Glutamatergic neuron (in vitro differentiated cells): Measurements from ENCODE around the gene ENTREP3. TPM values are rescaled to one million over a fixed set of nuclear protein-coding genes. Genes with fewer than 3 reads are reported as not detected.
"Not testable (repeated sequence)": the region's sequence is repeated elsewhere in the genome, so short reads cannot be mapped to it uniquely, and the experiment has no call there.

Experiments
- DNase-seq: peaks from one replicate; pipeline ENCODE4 v3.0.0; 2022
- H3K27ac Mint-ChIP-seq: one replicate; pipeline ENCODE4 v1.8.0; 2020; ENCODE audit warnings: mild to moderate bottlenecking, mixed read lengths, inconsistent platforms; ENCODE audit not compliant: unreplicated experiment
- H3K27me3 Mint-ChIP-seq: one replicate; pipeline ENCODE4 v1.8.0; 2020; ENCODE audit warnings: mild to moderate bottlenecking, moderate library complexity, mixed read lengths, inconsistent platforms; ENCODE audit not compliant: unreplicated experiment
- H3K36me3 Mint-ChIP-seq: one replicate; pipeline ENCODE4 v1.8.0; 2020; ENCODE audit warnings: mild to moderate bottlenecking, mixed read lengths, inconsistent platforms; ENCODE audit not compliant: unreplicated experiment
- H3K4me1 Mint-ChIP-seq: one replicate; pipeline ENCODE4 v1.8.0; 2020; ENCODE audit warnings: mild to moderate bottlenecking, low read depth, mixed read lengths, inconsistent platforms; ENCODE audit not compliant: unreplicated experiment
- H3K4me3 Mint-ChIP-seq: one replicate; pipeline ENCODE4 v1.8.0; 2020; ENCODE audit warnings: mild to moderate bottlenecking, mixed read lengths, inconsistent platforms; ENCODE audit not compliant: unreplicated experiment
- H3K9me3 Mint-ChIP-seq: one replicate; pipeline ENCODE4 v1.8.0; 2020; ENCODE audit warnings: mild to moderate bottlenecking, moderate library complexity, mixed read lengths, inconsistent platforms; ENCODE audit not compliant: unreplicated experiment
- total RNA-seq: library from RNA; stranded (reverse); fragmentation: NEBNext Ultra II Directional; extraction: Animal tissue kit (Norgen Biotek cat#: 25700); gene quantifications from one replicate; pipeline ENCODE4 v1.2.1, GENCODE V29; 2021; ENCODE audit not compliant: unreplicated experiment
- TF ChIP-seq, protein P1 (sequence below): fragments of 200-600 bp; sonication (generic); IDR thresholded peaks from one replicate; pipeline ENCODE4 v1.5.0; 2021; ENCODE audit not compliant: partially characterized antibody, unreplicated experiment

Gene ENTREP3
- total RNA-seq, 1 donor from 2014 or later = 51.2 TPM

DNA sequence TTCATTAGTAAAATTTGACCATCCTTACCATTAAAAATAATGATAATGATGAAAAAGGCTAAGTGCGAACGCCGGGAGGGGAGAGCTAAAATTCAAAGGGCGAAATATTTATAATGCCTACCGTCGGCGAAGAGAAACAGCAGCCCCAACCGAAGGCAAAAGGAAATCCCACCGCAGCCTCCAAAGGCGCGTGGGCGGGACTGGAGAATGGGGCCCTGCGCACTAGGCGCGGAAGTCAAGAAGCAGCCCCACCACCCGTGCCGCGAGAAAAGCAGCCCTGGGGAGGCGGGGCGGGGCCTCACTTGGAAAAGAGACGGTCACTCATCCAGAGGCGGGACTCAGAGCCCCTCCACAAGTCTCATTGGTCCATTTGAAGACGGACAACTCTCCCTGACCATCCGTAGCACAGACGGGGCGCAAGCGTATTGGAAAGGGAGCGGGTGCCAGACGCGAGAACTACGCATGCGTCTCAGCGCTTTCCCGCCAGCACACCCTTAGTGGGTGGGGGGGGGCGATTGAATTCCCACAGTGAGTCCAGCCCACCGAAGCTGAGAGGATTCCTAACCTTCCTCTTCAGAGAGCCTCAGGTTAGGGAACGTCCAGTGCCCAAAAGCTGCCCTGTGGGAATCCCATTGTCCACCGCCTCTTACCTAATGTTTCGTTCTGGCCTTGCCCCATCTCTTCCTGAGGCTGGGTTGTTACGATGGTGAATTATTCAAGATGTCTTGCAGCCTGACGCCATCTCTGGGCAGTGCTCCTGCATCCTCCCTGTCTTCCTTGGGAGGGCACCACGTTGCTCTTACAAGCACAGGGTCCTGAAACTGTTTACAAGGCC, 27.8 kb downstream of the ENTREP3 start:
- TF ChIP-seq, protein P1, sequence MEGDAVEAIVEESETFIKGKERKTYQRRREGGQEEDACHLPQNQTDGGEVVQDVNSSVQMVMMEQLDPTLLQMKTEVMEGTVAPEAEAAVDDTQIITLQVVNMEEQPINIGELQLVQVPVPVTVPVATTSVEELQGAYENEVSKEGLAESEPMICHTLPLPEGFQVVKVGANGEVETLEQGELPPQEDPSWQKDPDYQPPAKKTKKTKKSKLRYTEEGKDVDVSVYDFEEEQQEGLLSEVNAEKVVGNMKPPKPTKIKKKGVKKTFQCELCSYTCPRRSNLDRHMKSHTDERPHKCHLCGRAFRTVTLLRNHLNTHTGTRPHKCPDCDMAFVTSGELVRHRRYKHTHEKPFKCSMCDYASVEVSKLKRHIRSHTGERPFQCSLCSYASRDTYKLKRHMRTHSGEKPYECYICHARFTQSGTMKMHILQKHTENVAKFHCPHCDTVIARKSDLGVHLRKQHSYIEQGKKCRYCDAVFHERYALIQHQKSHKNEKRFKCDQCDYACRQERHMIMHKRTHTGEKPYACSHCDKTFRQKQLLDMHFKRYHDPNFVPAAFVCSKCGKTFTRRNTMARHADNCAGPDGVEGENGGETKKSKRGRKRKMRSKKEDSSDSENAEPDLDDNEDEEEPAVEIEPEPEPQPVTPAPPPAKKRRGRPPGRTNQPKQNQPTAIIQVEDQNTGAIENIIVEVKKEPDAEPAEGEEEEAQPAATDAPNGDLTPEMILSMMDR = no peak
- peak overlapping the region; percentile 96 for H3K4me3 Mint-ChIP-seq
- H3K4me1 Mint-ChIP-seq = peaks cover 9% of the 10 kb centered on the region
- peaks cover 19% of the 10 kb centered on the region for H3K9me3 Mint-ChIP-seq
- peaks cover 16% of the 10 kb centered on the region for H3K27me3 Mint-ChIP-seq
- H3K27ac Mint-ChIP-seq = peak overlapping the region; percentile 99
- no peaks in the 10 kb centered on the region for H3K36me3 Mint-ChIP-seq
- peak; percentile 97 for DNase-seq

DNA sequence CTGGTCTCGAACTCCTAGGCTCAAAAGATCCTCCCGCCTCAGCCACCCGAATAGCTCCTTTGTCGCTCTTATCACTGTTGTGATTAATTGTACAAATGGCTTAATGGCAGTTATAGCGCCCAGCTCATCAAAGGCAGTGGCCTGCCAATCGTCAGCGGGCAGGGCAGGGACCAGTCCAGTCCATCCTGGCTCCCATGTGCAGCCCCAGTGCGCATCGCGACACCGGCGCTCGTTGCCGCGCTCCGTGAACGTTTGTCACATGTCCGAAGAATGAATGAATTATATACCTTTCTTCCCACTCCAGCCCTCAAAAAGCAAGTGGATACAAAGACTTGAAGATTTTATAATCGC, 28.4 kb downstream of the ENTREP3 start:
- TF ChIP-seq, protein P1 = no peak
- peak overlapping the region; percentile 99 for H3K27ac Mint-ChIP-seq
- H3K4me1 Mint-ChIP-seq = peaks cover 9% of the 10 kb centered on the region
- H3K9me3 Mint-ChIP-seq = peaks cover 19% of the 10 kb centered on the region
- H3K4me3 Mint-ChIP-seq = peak overlapping the region; percentile 96
- DNase-seq = peak; percentile 73
- no peaks in the 10 kb centered on the region for H3K36me3 Mint-ChIP-seq
- peaks cover 16% of the 10 kb centered on the region for H3K27me3 Mint-ChIP-seq

DNA sequence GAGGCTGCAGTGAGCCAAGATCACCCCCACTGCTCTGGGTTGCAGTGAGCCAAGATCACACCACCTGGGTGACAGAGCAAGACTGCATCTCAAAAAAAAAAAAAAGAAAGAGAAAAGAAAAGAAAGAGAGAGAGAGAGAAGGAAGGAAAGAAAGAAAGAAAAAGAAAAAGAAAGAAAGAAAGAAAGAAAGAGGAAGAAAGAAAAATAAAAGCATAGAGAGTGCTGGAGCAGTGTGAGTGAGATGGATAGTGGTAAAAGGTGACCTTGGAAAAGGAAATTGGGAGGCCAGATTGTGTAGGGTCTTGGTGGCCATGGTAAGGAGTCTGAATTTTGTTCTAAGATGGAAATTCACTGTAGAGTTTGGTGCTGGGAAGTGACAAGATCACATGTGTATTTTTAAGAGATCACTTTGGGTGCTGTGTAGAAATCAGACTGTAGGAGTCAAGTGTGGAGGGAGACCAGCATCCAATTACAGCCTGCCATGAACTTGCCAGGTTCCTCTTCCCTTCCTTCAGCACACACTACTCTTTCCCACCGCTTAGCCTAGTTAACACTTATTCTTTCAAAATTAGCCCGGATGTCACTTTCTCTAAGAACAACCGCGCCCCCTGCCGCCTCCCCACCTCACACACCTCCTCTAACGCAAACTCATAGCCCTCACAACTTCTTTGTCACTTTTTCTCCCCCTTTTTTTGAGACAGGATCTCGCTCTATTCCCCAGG, 28.9 kb downstream of the ENTREP3 start:
- Mint-ChIP-seq H3K4me3 (peak overlapping the region; percentile 96), H3K27ac (peak overlapping the region; percentile 99), H3K4me1 (peaks cover 9% of the 10 kb centered on the region), H3K36me3 (no peaks in the 10 kb centered on the region), H3K27me3 (peaks cover 16% of the 10 kb centered on the region), H3K9me3 (peaks cover 19% of the 10 kb centered on the region)
- DNase-seq = peak; percentile 73
- TF ChIP-seq, protein P1 = peak; percentile 23

DNA sequence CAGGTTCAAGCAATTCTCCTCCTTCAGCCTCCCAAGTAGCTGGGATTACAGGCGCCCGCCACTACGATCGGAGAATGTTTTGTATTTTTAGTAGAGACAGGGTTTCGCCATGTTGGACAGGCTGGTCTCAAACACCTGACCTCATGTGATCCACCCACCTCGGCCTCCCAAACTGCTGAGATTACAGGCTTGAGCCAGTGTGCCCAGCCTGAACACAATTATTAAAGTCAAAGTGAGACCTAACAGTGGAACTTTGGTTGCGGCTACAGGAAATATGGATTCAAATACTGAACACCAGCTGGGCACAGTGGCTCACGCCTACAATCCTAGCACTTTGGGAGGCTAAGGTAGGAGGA, 29.9 kb downstream of the ENTREP3 start:
- H3K27me3 Mint-ChIP-seq, H3K36me3 Mint-ChIP-seq, DNase-seq, H3K27ac Mint-ChIP-seq, H3K4me1 Mint-ChIP-seq, H3K4me3 Mint-ChIP-seq: not testable (repeated sequence)
- H3K9me3 Mint-ChIP-seq = peaks cover 19% of the 10 kb centered on the region

DNA sequence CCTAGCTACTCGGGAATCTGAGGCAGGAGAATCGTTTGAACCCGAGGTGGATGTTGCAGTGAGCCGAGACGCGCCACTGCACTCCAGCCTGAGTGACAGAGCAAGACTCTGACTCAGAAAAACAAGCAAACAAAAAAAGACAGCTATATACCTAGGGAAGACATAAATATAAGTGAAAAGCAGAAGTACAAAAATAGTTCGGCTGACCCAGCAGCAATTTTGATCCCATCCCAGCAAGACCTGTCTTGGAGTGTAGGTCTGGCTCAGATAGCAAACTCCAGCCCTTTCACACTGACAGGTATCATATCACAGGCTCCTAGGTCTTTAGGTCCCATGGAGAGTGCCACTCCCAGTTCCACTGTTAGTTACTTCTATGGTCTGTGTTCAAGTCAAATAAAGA, 32.2 kb downstream of the ENTREP3 start:
- H3K9me3 Mint-ChIP-seq = peaks cover 13% of the 10 kb centered on the region
- DNase-seq = no peak
- H3K36me3 Mint-ChIP-seq = no peaks in the 10 kb centered on the region
- H3K4me3 Mint-ChIP-seq = no peak overlapping the region
- H3K4me1 Mint-ChIP-seq = peaks cover 9% of the 10 kb centered on the region
- TF ChIP-seq, protein P1 = no peak
- no peak overlapping the region for H3K27ac Mint-ChIP-seq
- peaks cover 2% of the 10 kb centered on the region for H3K27me3 Mint-ChIP-seq

DNA sequence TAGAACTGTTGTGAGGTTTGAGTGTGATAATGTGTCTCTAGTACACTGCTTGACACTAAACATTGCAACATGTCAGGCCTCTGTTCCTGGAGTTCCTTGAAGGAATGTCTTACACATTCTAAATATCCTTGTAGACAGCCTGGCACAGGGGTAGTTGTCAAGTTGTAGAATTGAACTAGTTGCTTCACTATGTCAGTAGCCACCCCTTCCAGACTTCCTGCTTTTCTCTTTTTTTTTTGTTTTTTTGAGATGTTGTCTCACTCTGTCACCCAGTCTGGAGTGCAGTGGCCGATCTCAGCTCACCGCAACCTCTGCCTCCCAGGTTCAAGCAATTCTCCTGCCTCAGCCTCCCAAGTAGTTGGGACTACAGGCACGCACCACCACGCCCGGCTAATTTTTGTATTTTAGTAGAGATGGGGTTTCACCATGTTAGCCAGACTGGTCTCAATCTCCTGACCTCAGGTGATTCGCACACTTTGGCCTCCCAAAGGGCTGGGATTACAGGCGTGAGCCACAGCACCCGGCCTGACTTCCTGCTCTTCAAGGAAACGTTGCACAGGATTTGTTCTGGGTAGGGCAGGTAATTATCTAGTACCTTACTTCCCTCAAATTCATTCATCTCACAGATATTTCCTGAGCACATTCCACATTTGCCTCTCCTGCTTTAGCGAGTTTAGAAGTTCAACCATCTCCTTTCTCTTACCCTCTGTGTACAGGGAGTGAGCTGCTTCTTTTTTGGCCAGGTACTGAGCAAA, 34.9 kb downstream of the ENTREP3 start:
- DNase-seq, H3K27me3 Mint-ChIP-seq, H3K36me3 Mint-ChIP-seq, H3K9me3 Mint-ChIP-seq, H3K4me3 Mint-ChIP-seq, H3K4me1 Mint-ChIP-seq: not testable (repeated sequence)
- H3K27ac Mint-ChIP-seq = peak overlapping the region; percentile 12
